Left lobe of liver (tissue), 2 donors: ENCODE results near the gene OPRL1. TPM values are rescaled to one million over a fixed set of nuclear protein-coding genes. Genes with fewer than 3 reads are reported as not detected.

Experiments
- ATAC-seq: fragments of 200-7000 bp; cut with Tn5 transposase; one replicate; pipeline ENCODE4 v1.9.1; 2020; ENCODE audit warnings: mild to moderate bottlenecking, moderate library complexity
- DNase-seq: peaks from one replicate; pipeline ENCODE4 v3.0.0-alpha.2; 2020; ENCODE audit warnings: low spot score
- total RNA-seq: library from RNA; stranded (reverse); gene quantifications from one replicate; pipeline ENCODE4 v1.2.1, GENCODE V29; 2021
- donor health status: DM: no; HTN: no; CAD: no; lungs with moderate emphysema.
- donor health status: DM: no; HTN: yes; CAD: no.

The OPRL1 gene
- total RNA-seq, 1 donor from 2014 or later: 0.15 TPM

DNA sequence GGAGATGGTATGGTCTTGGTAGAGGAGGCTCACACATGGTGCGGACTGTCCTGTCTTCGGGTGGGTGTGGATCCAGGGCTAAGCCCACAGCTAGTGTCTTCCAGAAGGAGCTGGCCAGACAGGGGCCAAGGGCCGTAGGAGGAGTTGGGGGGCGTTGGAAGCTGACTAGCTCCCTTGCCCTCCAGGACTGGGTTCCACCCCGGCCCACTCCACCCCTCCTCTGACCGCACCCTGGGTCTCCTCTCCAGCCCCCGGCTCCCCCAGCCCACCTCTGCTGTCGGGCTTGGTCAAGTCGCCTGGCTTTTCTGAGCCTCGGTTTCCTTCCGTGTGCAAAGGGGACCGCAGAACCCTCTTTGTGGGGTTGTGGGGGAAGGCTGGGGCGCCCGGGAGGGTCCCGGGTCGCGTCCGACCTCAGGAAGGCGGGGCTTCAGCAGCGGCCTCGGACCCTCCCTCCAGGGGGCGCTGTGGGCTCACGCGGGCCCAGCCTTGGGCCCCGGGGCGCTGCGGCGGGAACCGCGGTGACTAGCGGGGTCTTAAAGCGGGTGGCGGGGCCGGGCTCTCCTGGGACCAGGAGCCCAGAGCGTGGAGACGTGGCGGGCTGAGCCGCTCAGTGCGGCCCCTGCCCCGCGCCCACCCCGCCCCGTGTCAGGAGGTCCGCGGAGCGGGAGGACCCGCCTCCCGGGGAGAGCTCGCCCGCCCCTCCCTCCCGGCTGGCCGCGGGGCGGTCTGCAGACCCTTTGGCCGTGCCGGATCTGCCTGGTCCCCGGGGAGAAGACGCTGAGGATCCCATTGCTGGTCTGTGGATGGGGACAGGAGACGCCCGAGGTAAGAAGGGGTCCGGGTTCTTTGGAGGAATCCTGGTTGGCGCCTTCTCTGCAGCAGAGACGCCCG is 22.1 kb downstream of the OPRL1 start:
- peak; percentile 70 for ATAC-seq
- DNase-seq: no peak

- DNase-seq (no peak), ATAC-seq (no peak)
Observed at GRCh38 chr20:64102647-64103354, 22.9 kb downstream of the OPRL1 start.

DNA sequence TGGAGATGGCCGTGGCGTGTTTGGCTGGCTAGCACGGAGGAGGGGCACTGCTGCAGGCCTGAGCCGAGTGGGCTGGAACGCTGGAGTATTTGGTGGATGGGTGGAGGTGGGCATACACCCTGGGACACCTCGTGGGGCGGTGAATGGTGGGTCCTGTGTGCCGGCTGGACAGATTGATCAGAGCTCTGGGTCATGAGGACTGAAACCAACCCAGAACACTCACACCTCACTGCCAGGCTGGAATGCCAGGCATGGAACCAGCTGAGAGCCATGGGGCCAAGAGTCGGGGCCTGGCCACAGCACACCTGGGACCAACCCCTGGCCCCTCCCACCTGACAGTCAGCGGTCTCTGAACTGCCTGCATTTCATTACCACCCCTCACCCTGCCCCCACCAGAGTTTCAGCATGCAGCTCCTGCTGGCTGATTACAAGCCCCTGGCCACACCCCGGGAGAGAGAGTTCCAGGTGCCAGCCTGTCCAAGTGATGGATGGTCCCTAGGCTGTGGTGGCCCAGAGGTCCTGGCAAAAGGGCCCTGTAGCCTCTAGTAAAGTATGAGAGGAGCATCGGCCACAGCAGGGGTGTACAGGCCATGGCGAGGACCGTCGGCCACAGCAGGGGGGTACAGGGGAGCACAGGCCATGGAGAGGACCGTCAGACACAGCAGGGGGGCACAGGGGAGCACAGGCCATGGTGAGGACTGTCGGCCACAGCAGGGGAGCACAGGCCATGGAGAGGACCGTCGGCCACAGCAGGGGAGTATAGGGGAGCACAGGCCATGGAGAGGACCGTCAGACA is 24.2 kb downstream of the OPRL1 start:
- ATAC-seq (no peak), DNase-seq (peak; percentile 40)

DNA sequence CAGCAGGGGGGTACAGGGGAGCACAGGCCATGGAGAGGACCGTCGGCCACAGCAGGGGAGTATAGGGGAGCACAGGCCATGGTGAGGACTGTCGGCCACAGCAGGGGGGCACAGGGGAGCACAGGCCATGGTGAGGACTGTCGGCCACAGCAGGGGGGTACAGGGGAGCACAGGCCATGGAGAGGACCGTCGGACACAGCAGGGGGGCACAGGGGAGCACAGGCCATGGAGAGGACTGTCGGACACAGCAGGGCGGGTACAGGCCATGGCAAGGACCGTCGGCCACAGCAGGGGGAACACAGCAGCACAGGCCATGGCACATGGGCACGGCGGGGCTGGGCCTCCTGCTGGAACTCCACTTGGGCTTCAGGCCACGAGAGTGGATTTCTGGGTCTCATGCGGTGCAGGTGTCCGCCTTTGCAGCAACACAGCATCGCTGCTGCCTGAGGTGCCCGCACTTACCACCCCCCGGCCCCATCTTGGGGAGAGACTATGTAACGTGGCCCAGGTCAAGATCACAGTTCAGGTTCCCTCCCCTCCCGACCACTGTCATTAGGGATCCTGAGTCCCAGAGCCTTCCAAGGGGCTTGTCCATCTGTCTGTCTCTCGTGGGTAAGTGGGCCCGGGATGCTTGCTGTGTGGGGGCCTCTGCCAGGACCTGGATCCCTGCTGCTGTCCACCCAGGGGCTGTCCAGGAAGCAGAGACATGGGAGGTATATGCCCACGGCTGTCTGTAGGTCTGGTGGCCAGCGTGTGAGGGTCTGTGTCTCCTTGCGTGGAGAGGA is 25.0 kb downstream of the OPRL1 start:
- DNase-seq (peak; percentile 43), ATAC-seq (no peak)

DNA sequence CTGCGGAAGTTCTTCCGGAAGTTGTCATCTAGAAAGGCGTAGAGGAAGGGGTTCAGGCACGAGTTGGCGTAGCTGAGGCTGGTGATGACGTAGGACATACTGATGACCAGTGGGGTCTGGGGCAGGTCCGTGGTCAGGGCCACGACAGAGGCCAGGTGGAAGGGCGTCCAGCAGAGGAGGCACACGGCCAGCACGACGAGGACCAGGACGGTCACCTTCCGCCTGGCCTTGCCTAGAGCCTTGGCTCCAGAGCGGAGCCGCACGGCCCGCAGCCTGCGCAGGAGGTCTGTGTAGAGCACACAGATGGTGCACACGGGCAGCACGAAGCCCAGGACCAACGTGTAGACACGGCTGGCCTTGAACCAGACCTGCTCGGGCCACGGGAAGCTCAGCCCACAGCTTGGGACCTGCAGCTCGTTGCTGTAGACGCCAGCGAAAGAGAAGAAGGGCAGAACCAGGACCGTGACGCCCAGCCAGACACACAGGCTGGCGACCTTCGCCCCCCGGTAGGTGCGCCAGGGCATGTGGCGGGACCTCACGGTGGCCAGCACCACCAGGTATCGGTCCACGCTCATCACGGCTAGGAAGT is 26.1 kb downstream of the OPRL1 start:
- DNase-seq (no peak), ATAC-seq (no peak)

- no peak for ATAC-seq
- DNase-seq: no peak
Observed at GRCh38 chr20:64106435-64106961, 26.6 kb downstream of the OPRL1 start.

DNA sequence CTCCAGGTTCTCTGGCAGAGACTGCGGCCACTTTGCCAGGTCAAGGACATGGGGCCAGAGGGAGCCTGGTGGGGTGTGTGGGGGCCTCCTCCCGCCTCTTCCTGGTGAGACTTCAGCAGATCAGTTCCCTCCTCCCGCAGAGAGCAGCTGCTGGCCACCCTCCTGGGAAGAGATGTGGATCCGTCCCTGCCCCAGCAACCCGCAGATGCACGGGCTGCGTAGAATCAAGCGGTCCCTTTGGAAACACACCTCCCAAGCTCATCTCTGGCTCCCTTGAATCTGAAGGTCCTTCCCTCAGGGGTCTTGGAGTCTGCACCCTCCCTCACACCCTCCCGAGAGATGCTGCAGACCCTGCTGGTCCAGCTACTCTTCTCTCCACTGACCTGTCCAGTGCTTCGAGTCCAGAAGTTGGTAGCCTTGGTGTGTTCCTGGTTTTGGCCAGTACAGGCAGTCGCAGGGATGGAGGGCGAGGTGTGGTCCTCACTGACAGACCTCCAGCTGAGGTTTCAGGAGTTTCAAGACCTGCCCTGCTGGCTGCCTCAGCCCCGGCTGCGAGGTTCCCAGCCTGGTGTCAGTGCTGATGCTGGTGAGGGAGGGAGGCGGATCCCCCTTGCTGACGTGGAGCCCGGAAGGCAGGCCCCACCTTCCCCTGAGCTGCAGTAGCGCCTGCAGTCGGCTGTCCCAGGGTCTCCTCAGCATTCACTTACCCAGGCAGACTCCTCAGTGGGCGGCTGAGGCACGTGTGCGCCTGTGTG is 27.3 kb downstream of the OPRL1 start, which contains the start of gene NPBWR2:
Gene NPBWR2 (minus strand): TSS at position 585 of the 755 bp plus-strand sequence. CDS start 734 bp downstream, outside the sequence.
- DNase-seq (no peak), ATAC-seq (no peak)

DNA sequence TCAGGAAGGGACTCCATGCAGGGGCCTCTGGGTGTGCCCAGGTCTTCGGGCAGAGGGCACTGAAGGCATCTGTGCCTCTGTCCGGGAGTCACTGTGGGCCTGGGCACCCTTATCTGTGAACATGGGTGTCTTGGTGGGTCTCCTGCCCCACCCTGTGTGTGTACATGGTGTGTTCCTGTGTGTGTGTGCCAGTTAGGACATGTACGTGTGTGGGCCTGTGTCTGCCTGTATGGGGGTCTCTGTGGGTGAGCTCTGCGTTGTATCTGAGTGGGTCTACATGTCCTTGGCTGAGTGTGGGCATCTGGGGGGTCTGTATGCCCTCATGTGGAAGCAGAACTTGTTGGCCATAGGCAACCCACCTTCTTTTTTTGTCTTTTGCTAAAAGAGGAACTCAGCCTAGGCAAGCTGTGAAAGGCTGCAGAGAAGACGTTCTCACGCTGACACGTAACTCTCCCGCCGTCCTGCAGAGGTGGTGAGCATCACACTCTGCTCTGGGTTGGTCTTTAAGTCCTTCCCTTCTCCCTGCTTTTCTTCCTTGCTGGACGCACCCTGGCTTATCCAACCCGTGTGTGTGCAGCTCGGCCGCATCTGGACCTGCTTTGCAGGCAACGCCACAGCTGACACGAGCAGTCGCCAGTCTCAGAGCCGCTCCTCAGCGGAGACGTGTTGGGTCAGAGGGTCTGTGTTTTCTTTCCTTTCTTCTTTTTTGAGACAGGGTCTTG is 28.0 kb downstream of the OPRL1 start:
- peak; percentile 31 for DNase-seq
- no peak for ATAC-seq

- DNase-seq: peak; percentile 41
- no peak for ATAC-seq
Observed at GRCh38 chr20:64108731-64109681, 29.1 kb downstream of the OPRL1 start.

DNA sequence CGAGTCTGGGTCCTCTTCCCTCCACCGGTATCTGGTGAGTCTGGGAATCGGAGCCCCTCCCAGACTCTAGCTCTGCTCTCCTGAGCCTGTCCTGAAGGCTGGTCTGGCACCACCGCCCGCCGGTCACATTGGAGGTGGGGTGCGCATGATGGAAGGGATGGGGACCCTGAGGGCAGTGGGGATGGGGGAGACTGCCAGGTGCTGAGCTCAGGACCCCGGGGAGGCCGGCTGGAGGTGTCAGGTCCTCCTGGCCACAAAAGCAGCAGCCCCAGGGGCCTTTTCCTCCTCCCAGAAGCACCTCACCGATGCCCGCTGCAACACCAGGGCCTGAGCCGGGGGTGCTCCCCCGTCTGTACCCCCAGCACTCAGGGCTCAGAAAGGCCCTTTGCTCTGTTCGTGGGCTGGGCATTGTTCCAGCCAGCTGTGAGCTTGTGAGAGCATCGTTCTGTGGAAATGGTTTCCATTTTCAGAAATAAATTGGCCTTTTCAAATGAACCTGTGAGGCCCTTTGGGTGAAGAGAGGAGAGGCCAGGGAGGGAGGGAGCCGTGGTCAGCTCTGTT is 30.0 kb downstream of the OPRL1 start:
- DNase-seq (peak; percentile 40), ATAC-seq (no peak)

GRCh38 chr20:64110411-64111068 is 30.7 kb downstream of the OPRL1 start:
- DNase-seq: peak; percentile 45
- ATAC-seq: peak; percentile 65

GRCh38 chr20:64111841-64112641 is 32.2 kb downstream of the OPRL1 start:
- peak; percentile 41 for DNase-seq

DNA sequence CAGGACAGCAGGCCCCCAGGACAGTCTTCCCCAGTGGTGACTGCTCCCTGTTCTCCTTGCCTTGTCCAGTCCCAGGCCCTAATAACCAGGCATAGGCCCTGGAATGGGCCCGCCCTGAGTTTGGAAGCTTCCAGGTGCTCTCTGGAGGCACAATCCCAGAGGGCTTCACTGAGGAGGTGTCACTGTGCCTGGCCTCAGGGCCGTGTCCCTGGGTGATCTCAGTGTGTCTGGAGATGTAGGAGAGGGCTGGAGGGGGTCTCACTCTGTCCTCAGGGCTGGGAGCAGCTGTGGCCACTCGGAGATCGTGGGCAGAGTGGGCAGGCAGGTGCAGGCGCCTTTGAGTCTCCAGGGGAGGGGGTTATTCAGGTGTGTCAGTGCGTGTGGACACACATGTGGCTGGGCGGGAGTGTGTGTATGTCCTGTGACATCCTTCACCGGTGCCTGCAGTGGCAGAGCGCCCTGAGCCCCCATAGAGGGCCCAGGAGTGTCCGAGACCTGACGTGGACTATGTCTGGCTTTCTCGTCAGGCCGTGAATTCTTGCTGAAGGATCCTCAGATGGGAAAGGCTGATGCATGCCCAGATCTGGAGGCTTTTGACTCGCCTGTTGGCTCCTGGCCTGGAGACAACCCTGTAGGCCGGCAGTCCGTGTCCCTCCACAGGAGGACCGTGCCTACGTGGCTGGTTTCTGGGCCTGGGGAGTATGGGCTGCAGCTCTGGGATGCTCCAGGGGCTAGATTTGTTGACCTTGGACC is 33.0 kb downstream of the OPRL1 start:
- no peak for ATAC-seq
- DNase-seq: peak; percentile 37

More at GRCh38 chr20:64111841-64112641, 32.2 kb downstream of the OPRL1 start:
- ATAC-seq: no peak

DNA sequence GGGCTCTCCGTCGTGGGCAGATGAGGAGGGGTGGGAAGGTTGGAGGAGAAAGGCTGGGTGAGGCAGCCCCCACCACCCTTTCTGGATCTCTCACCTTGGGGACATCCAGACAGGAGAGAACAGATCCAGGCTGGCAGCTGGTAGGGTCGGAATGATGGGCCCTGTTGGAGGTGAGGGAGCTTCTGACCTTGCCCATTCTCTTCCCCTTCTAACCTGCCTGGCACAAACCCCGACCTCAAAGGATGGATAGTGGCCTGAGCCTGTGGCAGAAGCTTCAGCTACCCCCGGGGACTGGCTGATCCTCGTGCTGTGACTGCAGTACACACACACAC is 33.5 kb downstream of the OPRL1 start:
- no peak for DNase-seq

More for the DNA sequence above, 33.5 kb downstream of the OPRL1 start:
- ATAC-seq: no peak
